H1 (cell line): ENCODE results near the gene ARHGEF5. TPM values are rescaled to one million over a fixed set of nuclear protein-coding genes. Genes with fewer than 3 reads are reported as not detected.

Experiments
- CTCF ChIA-PET: fragments of 300-600 bp; sonication (Branson Sonifier 250); formaldehyde crosslinking; loops from one replicate; lab custom pipeline; 2021; ENCODE audit not compliant: partially characterized antibody; lab: Charles Lee
- POLR2A ChIA-PET: fragments of 300-600 bp; sonication (Branson Sonifier 250); formaldehyde crosslinking; loops from one replicate; lab custom pipeline; 2021; ENCODE audit warnings: inconsistent platforms; ENCODE audit not compliant: partially characterized antibody; lab: Charles Lee
- DNase-seq, 2 experiments: peaks; one replicate each; pipeline versions ENCODE4 v3.0.0 to v3.0.0-alpha.2; 2010 to 2022; ENCODE audit warnings: low spot score in 2 of 2, low read depth in 1 of 2, mixed read lengths in 1 of 2
- FAIRE-seq: peaks from 2 replicates; lab custom pipeline; 2011; peaks lifted over from hg19 to GRCh38; lab: Jason Lieb, UNC
- H2AFZ ChIP-seq: 2 replicates; pipeline ENCODE4 v1.8.1; 2012; ENCODE audit warnings: low read length, inconsistent platforms
- H2AK5ac ChIP-seq: 2 replicates; pipeline ENCODE4 v1.6.1; 2013; ENCODE audit warnings: low read depth, low read length
- H2BK120ac ChIP-seq: replicated peaks from 2 replicates; pipeline ENCODE3; 2013; ENCODE audit warnings: low read depth, low read length, inconsistent platforms
- H2BK12ac ChIP-seq: 2 replicates; pipeline ENCODE4 v1.6.1; 2013; ENCODE audit warnings: low read depth, low read length
- H2BK15ac ChIP-seq: 2 replicates; pipeline ENCODE4 v1.6.1; 2013; ENCODE audit warnings: low read length
- H2BK20ac ChIP-seq: 2 replicates; pipeline ENCODE4 v1.6.1; 2013; ENCODE audit warnings: low read length
- H2BK5ac ChIP-seq: 2 replicates; pipeline ENCODE4 v1.6.1; 2013; ENCODE audit warnings: low read depth, low read length
- H3K14ac ChIP-seq: 2 replicates; pipeline ENCODE4 v1.6.1; 2013; ENCODE audit warnings: inconsistent platforms; ENCODE audit not compliant: insufficient read length
- H3K18ac ChIP-seq: 2 replicates; pipeline ENCODE4 v1.6.1; 2013; ENCODE audit warnings: low read length; ENCODE audit errors: extremely low read depth
- H3K23ac ChIP-seq: 2 replicates; pipeline ENCODE4 v1.6.1; 2013; ENCODE audit warnings: inconsistent platforms; ENCODE audit not compliant: insufficient read length
- H3K23me2 ChIP-seq: 2 replicates; pipeline ENCODE4 v1.6.1; 2013; ENCODE audit warnings: low read depth, low read length
- H3K27ac ChIP-seq: 2 replicates; pipeline ENCODE4 v1.6.1; 2011; ENCODE audit warnings: low read depth, low read length, inconsistent platforms
- H3K27me3 ChIP-seq, 4 experiments: replicated peaks in 1 of 4; 1 replicate in 1 of 4; 2 replicates in 3 of 4; pipeline versions ENCODE4 v1.6.1 to v1.8.1; 2011 to 2013; ENCODE audit warnings: low read length in 3 of 4, mild to moderate bottlenecking in 3 of 4, inconsistent platforms in 2 of 4, mixed read lengths in 2 of 4, moderate library complexity in 1 of 4; ENCODE audit not compliant: control insufficient read depth in 3 of 4, insufficient read depth in 3 of 4; ENCODE audit errors: extremely low read depth in 1 of 4
- H3K36me3 ChIP-seq, 4 experiments: 2 replicates each; pipeline versions ENCODE4 v1.6.1 to v1.8.1; 2011 to 2013; ENCODE audit warnings: mild to moderate bottlenecking in 4 of 4, low read length in 3 of 4, moderate library complexity in 2 of 4, control low read depth in 1 of 4, inconsistent platforms in 1 of 4; ENCODE audit not compliant: insufficient read depth in 4 of 4, control insufficient read depth in 2 of 4
- H3K4ac ChIP-seq: replicated peaks from 2 replicates; pipeline ENCODE3; 2013; ENCODE audit warnings: low read length, low read depth, mixed read lengths, inconsistent platforms; ENCODE audit not compliant: insufficient read length
- H3K4me1 ChIP-seq, 4 experiments: replicated peaks in 1 of 4; 1 replicate in 1 of 4; 2 replicates in 3 of 4; pipeline versions ENCODE4 v1.6.1 to v1.8.1; 2011 to 2013; ENCODE audit warnings: low read length in 3 of 4, inconsistent platforms in 2 of 4, mixed read lengths in 1 of 4; ENCODE audit not compliant: insufficient read depth in 4 of 4, control insufficient read depth in 3 of 4
- H3K4me2 ChIP-seq, 2 experiments: 2 replicates each; pipeline versions ENCODE4 v1.6.1 to v1.8.1; 2011 to 2013; ENCODE audit warnings: low read depth in 2 of 2, low read length in 2 of 2, control low read depth in 1 of 2, inconsistent platforms in 1 of 2, mild to moderate bottlenecking in 1 of 2; ENCODE audit not compliant: insufficient read depth in 1 of 2
- H3K4me3 ChIP-seq, 4 experiments: fragments of 200-600, 300-600 bp in 1 of 4; sonication (generic), shearing (Covaris generic), sonication (Bioruptor Twin) in 1 of 4; 2 replicates each; pipeline versions ENCODE4 v1.5.1 to v1.8.1; 2011 to 2016; ENCODE audit warnings: low read length in 4 of 4, low read depth in 3 of 4, control low read depth in 2 of 4, inconsistent platforms in 2 of 4, mild to moderate bottlenecking in 2 of 4, mixed read lengths in 1 of 4, moderate library complexity in 1 of 4; ENCODE audit not compliant: insufficient read depth in 2 of 4; ENCODE audit errors: extremely low read depth in 1 of 4
- H3K56ac ChIP-seq: replicated peaks from 2 replicates; pipeline ENCODE3; 2013; ENCODE audit warnings: low read depth, mild to moderate bottlenecking, mixed read lengths, low read length, inconsistent platforms; ENCODE audit not compliant: insufficient read length
- H3K79me1 ChIP-seq: 2 replicates; pipeline ENCODE4 v1.6.1; 2013; ENCODE audit warnings: low read depth, low read length, control low read depth
- H3K79me2 ChIP-seq, 2 experiments: 2 replicates each; pipeline versions ENCODE4 v1.6.1 to v1.8.1; 2012 to 2013; ENCODE audit warnings: low read length in 2 of 2, mild to moderate bottlenecking in 2 of 2, inconsistent platforms in 1 of 2; ENCODE audit not compliant: insufficient read depth in 2 of 2, control insufficient read depth in 1 of 2
- H3K9ac ChIP-seq, 4 experiments: replicated peaks in 1 of 4; 1 replicate in 1 of 4; 2 replicates in 3 of 4; pipeline versions ENCODE4 v1.6.1 to v1.8.1; 2011 to 2013; ENCODE audit warnings: low read depth in 3 of 4, low read length in 3 of 4, control low read depth in 2 of 4, mild to moderate bottlenecking in 2 of 4, moderate library complexity in 2 of 4, inconsistent platforms in 1 of 4; ENCODE audit errors: extremely low read depth in 1 of 4
- H3K9me3 ChIP-seq, 2 experiments: 2 replicates each; pipeline versions ENCODE4 v1.6.1 to v1.8.1; 2012 to 2013; ENCODE audit warnings: mild to moderate bottlenecking in 2 of 2, moderate library complexity in 2 of 2, control low read depth in 1 of 2, inconsistent platforms in 1 of 2, low read depth in 1 of 2, low read length in 1 of 2, mixed read lengths in 1 of 2; ENCODE audit not compliant: insufficient read depth in 2 of 2
- H4K20me1 ChIP-seq, 2 experiments: replicated peaks in 1 of 2; 2 replicates each; pipeline versions ENCODE3 to v1.8.1; 2011 to 2013; ENCODE audit warnings: inconsistent platforms in 2 of 2, low read length in 2 of 2, mild to moderate bottlenecking in 1 of 2; ENCODE audit not compliant: insufficient read depth in 2 of 2, control insufficient read depth in 1 of 2
- H4K5ac ChIP-seq: 2 replicates; pipeline ENCODE4 v1.6.1; 2013; ENCODE audit warnings: low read length, low read depth, mixed read lengths, inconsistent platforms; ENCODE audit not compliant: insufficient read length
- H4K8ac ChIP-seq: 2 replicates; pipeline ENCODE4 v1.8.0; 2013; ENCODE audit warnings: mild to moderate bottlenecking, moderate library complexity, low read length, inconsistent platforms; ENCODE audit not compliant: insufficient read depth; ENCODE audit errors: extremely low read depth
- H4K91ac ChIP-seq: replicated peaks from 2 replicates; pipeline ENCODE3; 2013; ENCODE audit warnings: low read length, mixed read lengths, inconsistent platforms; ENCODE audit not compliant: insufficient read length
- ASH2L ChIP-seq: fragments of 200-600, 300-600 bp; sonication (generic); IDR thresholded peaks from one replicate; pipeline ENCODE4 v1.7.1; 2017; ENCODE audit warnings: low read length
- CBX8 ChIP-seq: fragments of 300-800, 300-1000 bp; sonication (generic); IDR thresholded peaks from 2 replicates; pipeline ENCODE4 v1.7.1; 2016; ENCODE audit warnings: low read depth, low read length, borderline replicate concordance
- CHD2 ChIP-seq: IDR thresholded peaks from 2 replicates; pipeline ENCODE4 v1.6.1; 2012; ENCODE audit warnings: low read length, improper control_type of control experiment
- FOSL1 ChIP-seq: IDR thresholded peaks from 2 replicates; pipeline ENCODE4 v1.6.1; 2011; ENCODE audit warnings: mild to moderate bottlenecking, low read depth, low read length, moderate library complexity; ENCODE audit not compliant: insufficient read depth
- GTF2F1 ChIP-seq: IDR thresholded peaks from 2 replicates; pipeline ENCODE4 v1.6.1; 2012; ENCODE audit warnings: low read depth, low read length, improper control_type of control experiment, borderline replicate concordance
- JUN ChIP-seq: IDR thresholded peaks from 2 replicates; pipeline ENCODE4 v1.6.1; 2011; ENCODE audit warnings: low read depth, mild to moderate bottlenecking, improper control_type of control experiment, low read length
- KDM5A ChIP-seq: fragments of 200-600 bp; IDR thresholded peaks from 2 replicates; pipeline ENCODE4 v1.7.1; 2012; ENCODE audit warnings: mild to moderate bottlenecking, low read length, inconsistent platforms, mixed read lengths
- POLR2AphosphoS5 ChIP-seq: IDR thresholded peaks from 2 replicates; pipeline ENCODE4 v1.6.1; 2011; ENCODE audit warnings: low read depth, low read length
- SP4 ChIP-seq: IDR thresholded peaks from 2 replicates; pipeline ENCODE4 v1.6.1; 2012; ENCODE audit warnings: low read length, inconsistent platforms
- SRF ChIP-seq: IDR thresholded peaks from 2 replicates; pipeline ENCODE4 v1.6.1; 2011; ENCODE audit warnings: mild to moderate bottlenecking, low read depth, low read length, moderate library complexity
- polyA plus RNA-seq, 7 experiments: library from polyadenylated mRNA; depleted of rRNA in 3 of 7; stranded (reverse) in 5 of 7; unstranded in 2 of 7; fragments of >200 nt in 5 of 7; fragments of 200-250 nt in 2 of 7; gene quantifications; 1 replicate in 5 of 7; 2 replicates in 1 of 7; 4 replicates in 1 of 7; pipeline versions ENCODE4 v1.2.1 to v1.2.3, GENCODE V29; 2011 to 2013; ENCODE audit warnings: missing spikeins in 2 of 7, mixed read lengths in 2 of 7
- total RNA-seq: library from RNA; stranded (reverse); fragmentation: NEBNext Ultra II Directional; extraction: Animal tissue kit (Norgen Biotek cat#: 25700); gene quantifications from 2 replicates; pipeline ENCODE4 v1.2.1, GENCODE V29; 2021

Gene ARHGEF5
- total and polyA plus RNA-seq, 2 of the 8 experiments (the other 6 are each of a cell fraction or from before 2014, with no cell fraction given) = 12.8 to 34.6 TPM

GRCh38 chr7:144415858-144416257 is 60.7 kb downstream of the ARHGEF5 start (continued):
- TF ChIP-seq SP4 = no peak

- Histone ChIP-seq H3K9me3 (peaks cover 4 to 7% of the 10 kb centered on the region in 2 experiments; a peak in 3 of 4 replicates), H4K91ac (no peak overlapping the region), H3K4me1 (no peaks in the 10 kb centered on the region), H3K23me2 (no peaks in the 10 kb centered on the region), H3K27ac (no peak overlapping the region), H2BK15ac (no peak overlapping the region), H3K56ac (no peak overlapping the region), H2BK12ac (no peak overlapping the region), H4K20me1 (no peaks in the 10 kb centered on the region), H3K4ac (no peak overlapping the region), H3K36me3 (peaks cover 0 to 5% (median 0%) of the 10 kb centered on the region in 4 experiments; a peak in 2 of 8 replicates), H3K4me3 (no peak overlapping the region), H3K23ac (no peak overlapping the region), H2AK5ac (no peak overlapping the region), H3K79me2 (no peaks in the 10 kb centered on the region), H2BK5ac (no peak overlapping the region), H3K4me2 (no peak overlapping the region), H4K5ac (no peak overlapping the region), H3K18ac (no peak overlapping the region), H3K9ac (no peak overlapping the region), H3K79me1 (no peaks in the 10 kb centered on the region), H4K8ac (no peak overlapping the region), H3K27me3 (no peaks in the 10 kb centered on the region), H2BK120ac (no peak overlapping the region), H2BK20ac (no peak overlapping the region), H3K14ac (no peak overlapping the region), H2AFZ (no peak overlapping the region)
- TF ChIP-seq ASH2L (no peak), POLR2AphosphoS5 (no peak), GTF2F1 (no peak), FOSL1 (no peak), CBX8 (no peak), JUN (no peak), SRF (no peak), CHD2 (no peak), KDM5A (no peak)
- CTCF ChIA-PET = interaction anchor here (0.7 to 3.0 kb wide), 4 partner anchors 12 to 31 kb away, joined by 3 to 12 read pairs (median 3); no protein-coding TSS in a partner anchor
- no peak for FAIRE-seq
- POLR2A ChIA-PET = no interaction called here
- no peak for DNase-seq
These were observed 61.1 kb downstream of the ARHGEF5 start for GRCh38 chr7:144416341-144416740.
